PFSK-1 (cell line): ENCODE measurements around the gene RNF130.

Experiments
- FOXP2 ChIP-seq: optimal IDR thresholded peaks from 2 replicates; pipeline ENCODE3; 2011; ENCODE audit warnings: borderline replicate concordance, control low read depth, inconsistent platforms; ENCODE audit not compliant: insufficient read depth; ENCODE audit errors: extremely low read length, extremely low read depth
- POLR2AphosphoS5 ChIP-seq: IDR thresholded peaks from 2 replicates; pipeline ENCODE4 v1.6.1; 2012; ENCODE audit warnings: low read depth, mild to moderate bottlenecking, control low read depth, low read length, moderate library complexity
- SIN3A ChIP-seq: IDR thresholded peaks from 2 replicates; pipeline ENCODE4 v1.6.1; 2012; ENCODE audit warnings: mild to moderate bottlenecking, low read length, moderate library complexity, borderline replicate concordance; ENCODE audit not compliant: insufficient read depth
- TAF1 ChIP-seq: IDR thresholded peaks from 2 replicates; pipeline ENCODE4 v1.6.1; 2012; ENCODE audit warnings: low read length, control low read depth, borderline replicate concordance; ENCODE audit not compliant: insufficient read depth
- TF ChIP-seq, protein P1 (sequence below), 2 experiments: IDR thresholded peaks; 2 replicates each; pipeline versions ENCODE4 v1.6.1 to v1.8.0; 2011 to 2012; ENCODE audit warnings: low read depth in 2 of 2, low read length in 2 of 2, control low read depth in 1 of 2, inconsistent platforms in 1 of 2, mild to moderate bottlenecking in 1 of 2, moderate library complexity in 1 of 2; ENCODE audit not compliant: insufficient read depth in 1 of 2

RNF130 gene

DNA sequence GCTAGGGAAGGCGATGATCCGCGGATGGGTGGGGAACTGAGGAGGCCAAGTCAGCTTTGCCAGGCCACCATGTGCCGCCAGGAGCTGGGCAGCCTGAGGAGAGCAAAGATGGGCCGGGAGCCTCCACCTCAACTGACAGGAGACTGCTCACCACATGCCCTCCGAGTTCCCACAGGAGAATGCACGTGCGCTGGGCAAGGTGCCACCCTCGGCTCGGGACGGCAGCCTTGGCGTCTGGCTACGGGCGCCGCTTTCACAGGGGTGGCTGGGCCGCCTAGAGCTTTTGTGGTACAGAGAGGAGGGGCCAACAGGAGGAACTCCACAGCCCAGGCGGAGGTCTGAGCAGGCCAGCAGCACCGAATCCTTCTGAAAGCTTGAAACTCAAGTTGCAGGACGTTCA is 158.6 kb downstream of the RNF130 start:
- no peak for TF ChIP-seq SIN3A
- TF ChIP-seq POLR2AphosphoS5, result no peak
- TF ChIP-seq FOXP2, result no peak
- TF ChIP-seq TAF1, result no peak
- TF ChIP-seq, protein P1, sequence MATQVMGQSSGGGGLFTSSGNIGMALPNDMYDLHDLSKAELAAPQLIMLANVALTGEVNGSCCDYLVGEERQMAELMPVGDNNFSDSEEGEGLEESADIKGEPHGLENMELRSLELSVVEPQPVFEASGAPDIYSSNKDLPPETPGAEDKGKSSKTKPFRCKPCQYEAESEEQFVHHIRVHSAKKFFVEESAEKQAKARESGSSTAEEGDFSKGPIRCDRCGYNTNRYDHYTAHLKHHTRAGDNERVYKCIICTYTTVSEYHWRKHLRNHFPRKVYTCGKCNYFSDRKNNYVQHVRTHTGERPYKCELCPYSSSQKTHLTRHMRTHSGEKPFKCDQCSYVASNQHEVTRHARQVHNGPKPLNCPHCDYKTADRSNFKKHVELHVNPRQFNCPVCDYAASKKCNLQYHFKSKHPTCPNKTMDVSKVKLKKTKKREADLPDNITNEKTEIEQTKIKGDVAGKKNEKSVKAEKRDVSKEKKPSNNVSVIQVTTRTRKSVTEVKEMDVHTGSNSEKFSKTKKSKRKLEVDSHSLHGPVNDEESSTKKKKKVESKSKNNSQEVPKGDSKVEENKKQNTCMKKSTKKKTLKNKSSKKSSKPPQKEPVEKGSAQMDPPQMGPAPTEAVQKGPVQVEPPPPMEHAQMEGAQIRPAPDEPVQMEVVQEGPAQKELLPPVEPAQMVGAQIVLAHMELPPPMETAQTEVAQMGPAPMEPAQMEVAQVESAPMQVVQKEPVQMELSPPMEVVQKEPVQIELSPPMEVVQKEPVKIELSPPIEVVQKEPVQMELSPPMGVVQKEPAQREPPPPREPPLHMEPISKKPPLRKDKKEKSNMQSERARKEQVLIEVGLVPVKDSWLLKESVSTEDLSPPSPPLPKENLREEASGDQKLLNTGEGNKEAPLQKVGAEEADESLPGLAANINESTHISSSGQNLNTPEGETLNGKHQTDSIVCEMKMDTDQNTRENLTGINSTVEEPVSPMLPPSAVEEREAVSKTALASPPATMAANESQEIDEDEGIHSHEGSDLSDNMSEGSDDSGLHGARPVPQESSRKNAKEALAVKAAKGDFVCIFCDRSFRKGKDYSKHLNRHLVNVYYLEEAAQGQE (IDR thresholded peaks at IDR 0.05; ENCODE audit: insufficient read depth in 1 of 2, low read depth in 2 of 2, low read length in 2 of 2), result no peak

DNA sequence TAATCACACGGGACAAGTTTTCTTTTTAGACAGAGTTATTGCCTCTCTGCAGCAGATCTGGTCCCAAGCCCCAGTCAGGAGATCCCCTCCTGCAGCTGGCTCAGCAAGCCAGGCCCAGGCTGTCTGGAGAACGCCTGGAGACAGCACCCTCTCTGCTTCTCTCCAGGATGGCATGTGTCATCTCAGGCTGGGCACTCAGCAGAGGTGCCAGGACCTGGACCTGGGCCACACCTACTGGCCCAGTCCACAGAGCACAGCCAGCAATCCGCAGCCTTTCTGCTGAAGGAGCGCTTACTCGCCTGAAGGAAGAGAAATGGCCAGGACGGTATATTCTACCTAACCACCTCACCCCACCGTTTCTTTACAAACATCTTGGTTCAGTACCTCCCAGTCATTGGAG is 159.2 kb downstream of the RNF130 start:
- TF ChIP-seq, protein P1 (IDR thresholded peaks at IDR 0.05; ENCODE audit: insufficient read depth in 1 of 2, low read depth in 2 of 2, low read length in 2 of 2), result no peak
- TF ChIP-seq TAF1, result no peak
- no peak for TF ChIP-seq POLR2AphosphoS5
- no peak for TF ChIP-seq FOXP2
- no peak for TF ChIP-seq SIN3A

DNA sequence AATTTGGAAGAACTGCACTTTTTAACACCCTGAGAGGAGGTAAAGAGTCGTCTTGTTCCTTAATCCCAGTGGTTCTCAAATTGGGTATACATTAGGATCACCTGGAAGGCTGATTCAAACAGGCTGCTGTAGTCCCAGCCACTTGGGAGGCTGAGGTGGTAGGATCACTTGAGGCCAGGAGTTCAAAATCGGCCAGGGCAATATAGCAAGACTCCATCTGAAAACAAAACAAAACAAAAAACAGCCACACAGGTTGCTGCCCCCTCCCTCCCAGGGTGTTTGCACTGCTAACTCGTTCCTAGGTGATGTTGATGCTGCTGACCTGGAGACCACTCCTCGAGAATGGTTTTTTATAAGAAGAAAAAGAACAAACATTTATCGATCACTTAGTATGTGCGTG is 162.3 kb downstream of the RNF130 start:
- TF ChIP-seq FOXP2 (no peak), SIN3A (no peak), TAF1 (no peak), POLR2AphosphoS5 (no peak)
- TF ChIP-seq, protein P1 (IDR thresholded peaks at IDR 0.05; ENCODE audit: insufficient read depth in 1 of 2, low read depth in 2 of 2, low read length in 2 of 2), result no peak

DNA sequence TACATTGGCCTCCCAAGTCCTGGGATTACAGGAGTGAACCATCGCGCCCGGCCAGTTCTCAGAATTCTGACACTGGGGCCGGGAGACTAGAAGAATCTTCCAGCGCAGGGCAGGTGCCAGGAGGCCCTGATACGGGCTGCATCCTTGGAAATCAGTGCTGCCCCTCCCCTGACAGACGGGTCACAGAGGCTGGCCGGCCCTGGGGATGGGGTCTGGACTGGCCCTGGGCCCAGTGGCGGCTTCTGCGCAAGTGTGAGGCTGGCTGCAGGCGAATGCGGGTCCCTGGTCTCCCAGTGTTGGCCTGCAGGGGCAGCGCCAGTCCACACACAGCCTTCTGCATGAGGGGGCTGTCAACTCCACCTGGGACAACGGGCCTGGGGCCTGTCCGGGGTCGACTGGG is 163.0 kb downstream of the RNF130 start:
- no peak for TF ChIP-seq POLR2AphosphoS5
- TF ChIP-seq, protein P1 (IDR thresholded peaks at IDR 0.05; ENCODE audit: insufficient read depth in 1 of 2, low read depth in 2 of 2, low read length in 2 of 2), result no peak
- TF ChIP-seq FOXP2, result no peak
- TF ChIP-seq SIN3A, result no peak
- TF ChIP-seq TAF1, result no peak
